GM19467 (cell line): ENCODE measurements around the gene PRIMA1.

ENCODE experiments used
- ATAC-seq: cut with Tn5 transposase; IDR thresholded peaks from one replicate; pipeline ENCODE4 v1.9.1; 2021; ENCODE audit warnings: mild to moderate bottlenecking, moderate library complexity; ENCODE audit not compliant: unreplicated experiment

PRIMA1 gene

GRCh38 chr14:93685121-93685895 lies 103.0 kb downstream of the PRIMA1 start:
- no peak for ATAC-seq

GRCh38 chr14:93683226-93683625 lies 105.1 kb downstream of the PRIMA1 start:
- no peak for ATAC-seq

- ATAC-seq = no peak
Observed at GRCh38 chr14:93682459-93682858, 105.8 kb downstream of the PRIMA1 start.

GRCh38 chr14:93676416-93676958 lies 111.8 kb downstream of the PRIMA1 start:
- ATAC-seq = no peak

- no peak for ATAC-seq
Observed at GRCh38 chr14:93675651-93676050, 112.6 kb downstream of the PRIMA1 start.

GRCh38 chr14:93674343-93674742 lies 113.9 kb downstream of the PRIMA1 start:
- no peak for ATAC-seq

- ATAC-seq = no peak
Observed at GRCh38 chr14:93669632-93670031, 118.7 kb downstream of the PRIMA1 start.
